ENCODE measurements around the gene RASSF5.

The RASSF5 gene

GRCh38 chr1:206526064-206526911 is 19.0 kb downstream of the RASSF5 start:
- DNase-seq, result no peak
- Histone ChIP-seq H3K4me3 (ENCODE audit: insufficient read depth, low read depth, low read length, poor library complexity, severe bottlenecking) (no peak overlapping the region), H3K9me3 (ENCODE audit: control insufficient read depth, low read length) (no peaks in the 10 kb centered on the region), H3K4me1 (ENCODE audit: control insufficient read depth, insufficient read depth, low read length, poor library complexity, severe bottlenecking) (no peaks in the 10 kb centered on the region), H3K27me3 (replicated peaks; ENCODE audit: control insufficient read depth, insufficient read depth, low read length, poor library complexity, severe bottlenecking) (no peaks in the 10 kb centered on the region), H3K27ac (ENCODE audit: insufficient read depth, low read length, poor library complexity, severe bottlenecking) (no peak overlapping the region), H3K36me3 (ENCODE audit: control insufficient read depth, insufficient read depth, low read length) (no peaks in the 10 kb centered on the region)

- no peaks in the 10 kb centered on the region for H3K27me3 ChIP-seq (replicated peaks; ENCODE audit: control insufficient read depth, insufficient read depth, low read length, poor library complexity, severe bottlenecking)
- H3K36me3 ChIP-seq (ENCODE audit: control insufficient read depth, insufficient read depth, low read length), result no peaks in the 10 kb centered on the region
- no peak overlapping the region for H3K27ac ChIP-seq (ENCODE audit: insufficient read depth, low read length, poor library complexity, severe bottlenecking)
- H3K4me3 ChIP-seq (ENCODE audit: insufficient read depth, low read depth, low read length, poor library complexity, severe bottlenecking), result no peak overlapping the region
- H3K4me1 ChIP-seq (ENCODE audit: control insufficient read depth, insufficient read depth, low read length, poor library complexity, severe bottlenecking), result no peaks in the 10 kb centered on the region
- DNase-seq, result no peak
- no peaks in the 10 kb centered on the region for H3K9me3 ChIP-seq (ENCODE audit: control insufficient read depth, low read length)
Observed at GRCh38 chr1:206529425-206529824, 22.1 kb downstream of the RASSF5 start.

GRCh38 chr1:206532368-206532767 is 25.0 kb downstream of the RASSF5 start:
- Histone ChIP-seq H3K4me1 (ENCODE audit: control insufficient read depth, insufficient read depth, low read length, poor library complexity, severe bottlenecking) (no peaks in the 10 kb centered on the region), H3K36me3 (ENCODE audit: control insufficient read depth, insufficient read depth, low read length) (no peaks in the 10 kb centered on the region), H3K4me3 (ENCODE audit: insufficient read depth, low read depth, low read length, poor library complexity, severe bottlenecking) (no peak overlapping the region), H3K27ac (ENCODE audit: insufficient read depth, low read length, poor library complexity, severe bottlenecking) (no peak overlapping the region), H3K27me3 (replicated peaks; ENCODE audit: control insufficient read depth, insufficient read depth, low read length, poor library complexity, severe bottlenecking) (no peaks in the 10 kb centered on the region), H3K9me3 (ENCODE audit: control insufficient read depth, low read length) (no peaks in the 10 kb centered on the region)
- DNase-seq, result no peak

- Histone ChIP-seq H3K36me3 (ENCODE audit: control insufficient read depth, insufficient read depth, low read length) (no peaks in the 10 kb centered on the region), H3K27ac (ENCODE audit: insufficient read depth, low read length, poor library complexity, severe bottlenecking) (no peak overlapping the region), H3K27me3 (replicated peaks; ENCODE audit: control insufficient read depth, insufficient read depth, low read length, poor library complexity, severe bottlenecking) (no peaks in the 10 kb centered on the region), H3K4me1 (ENCODE audit: control insufficient read depth, insufficient read depth, low read length, poor library complexity, severe bottlenecking) (no peaks in the 10 kb centered on the region), H3K9me3 (ENCODE audit: control insufficient read depth, low read length) (no peaks in the 10 kb centered on the region), H3K4me3 (ENCODE audit: insufficient read depth, low read depth, low read length, poor library complexity, severe bottlenecking) (no peak overlapping the region)
- no peak for DNase-seq
Observed at GRCh38 chr1:206534552-206534951, 27.2 kb downstream of the RASSF5 start.

GRCh38 chr1:206535853-206536188 is 28.5 kb downstream of the RASSF5 start:
- Histone ChIP-seq H3K4me3 (ENCODE audit: insufficient read depth, low read depth, low read length, poor library complexity, severe bottlenecking) (no peak overlapping the region), H3K27me3 (replicated peaks; ENCODE audit: control insufficient read depth, insufficient read depth, low read length, poor library complexity, severe bottlenecking) (no peaks in the 10 kb centered on the region), H3K4me1 (ENCODE audit: control insufficient read depth, insufficient read depth, low read length, poor library complexity, severe bottlenecking) (no peaks in the 10 kb centered on the region), H3K36me3 (ENCODE audit: control insufficient read depth, insufficient read depth, low read length) (no peaks in the 10 kb centered on the region), H3K9me3 (ENCODE audit: control insufficient read depth, low read length) (no peaks in the 10 kb centered on the region), H3K27ac (ENCODE audit: insufficient read depth, low read length, poor library complexity, severe bottlenecking) (no peak overlapping the region)
- DNase-seq, result no peak

- DNase-seq, result no peak
Observed at GRCh38 chr1:206537141-206537540, 29.8 kb downstream of the RASSF5 start.

GRCh38 chr1:206538086-206538770 is 30.9 kb downstream of the RASSF5 start:
- H3K27me3 ChIP-seq (replicated peaks; ENCODE audit: control insufficient read depth, insufficient read depth, low read length, poor library complexity, severe bottlenecking), result no peaks in the 10 kb centered on the region
- H3K27ac ChIP-seq (ENCODE audit: insufficient read depth, low read length, poor library complexity, severe bottlenecking), result no peak overlapping the region
- DNase-seq, result no peak
- no peaks in the 10 kb centered on the region for H3K9me3 ChIP-seq (ENCODE audit: control insufficient read depth, low read length)
- H3K4me1 ChIP-seq (ENCODE audit: control insufficient read depth, insufficient read depth, low read length, poor library complexity, severe bottlenecking), result no peaks in the 10 kb centered on the region
- H3K4me3 ChIP-seq (ENCODE audit: insufficient read depth, low read depth, low read length, poor library complexity, severe bottlenecking), result no peak overlapping the region
- H3K36me3 ChIP-seq (ENCODE audit: control insufficient read depth, insufficient read depth, low read length), result no peaks in the 10 kb centered on the region

More at GRCh38 chr1:206537141-206537540, 29.8 kb downstream of the RASSF5 start:
- Histone ChIP-seq H3K36me3 (ENCODE audit: control insufficient read depth, insufficient read depth, low read length) (no peaks in the 10 kb centered on the region), H3K27me3 (replicated peaks; ENCODE audit: control insufficient read depth, insufficient read depth, low read length, poor library complexity, severe bottlenecking) (no peaks in the 10 kb centered on the region), H3K9me3 (ENCODE audit: control insufficient read depth, low read length) (no peaks in the 10 kb centered on the region), H3K27ac (ENCODE audit: insufficient read depth, low read length, poor library complexity, severe bottlenecking) (no peak overlapping the region), H3K4me1 (ENCODE audit: control insufficient read depth, insufficient read depth, low read length, poor library complexity, severe bottlenecking) (no peaks in the 10 kb centered on the region), H3K4me3 (ENCODE audit: insufficient read depth, low read depth, low read length, poor library complexity, severe bottlenecking) (no peak overlapping the region)

- H3K27me3 ChIP-seq (replicated peaks; ENCODE audit: control insufficient read depth, insufficient read depth, low read length, poor library complexity, severe bottlenecking), result no peaks in the 10 kb centered on the region
- H3K4me3 ChIP-seq (ENCODE audit: insufficient read depth, low read depth, low read length, poor library complexity, severe bottlenecking), result no peak overlapping the region
- no peaks in the 10 kb centered on the region for H3K4me1 ChIP-seq (ENCODE audit: control insufficient read depth, insufficient read depth, low read length, poor library complexity, severe bottlenecking)
- no peaks in the 10 kb centered on the region for H3K9me3 ChIP-seq (ENCODE audit: control insufficient read depth, low read length)
- no peak overlapping the region for H3K27ac ChIP-seq (ENCODE audit: insufficient read depth, low read length, poor library complexity, severe bottlenecking)
- DNase-seq, result no peak
- H3K36me3 ChIP-seq (ENCODE audit: control insufficient read depth, insufficient read depth, low read length), result no peaks in the 10 kb centered on the region
Observed at GRCh38 chr1:206538901-206539640, 31.7 kb downstream of the RASSF5 start.

GRCh38 chr1:206540044-206540780 is 32.9 kb downstream of the RASSF5 start:
- DNase-seq, result no peak
- Histone ChIP-seq H3K27me3 (replicated peaks; ENCODE audit: control insufficient read depth, insufficient read depth, low read length, poor library complexity, severe bottlenecking) (no peaks in the 10 kb centered on the region), H3K9me3 (ENCODE audit: control insufficient read depth, low read length) (no peaks in the 10 kb centered on the region), H3K27ac (ENCODE audit: insufficient read depth, low read length, poor library complexity, severe bottlenecking) (no peak overlapping the region), H3K4me3 (ENCODE audit: insufficient read depth, low read depth, low read length, poor library complexity, severe bottlenecking) (no peak overlapping the region), H3K4me1 (ENCODE audit: control insufficient read depth, insufficient read depth, low read length, poor library complexity, severe bottlenecking) (peaks cover 5% of the 10 kb centered on the region), H3K36me3 (ENCODE audit: control insufficient read depth, insufficient read depth, low read length) (no peaks in the 10 kb centered on the region)

Data from effector memory CD4-positive, alpha-beta T cell (primary cell).